HCT116 (cell line): ENCODE measurements around the gene ZNF592. TPM values are rescaled to one million over a fixed set of nuclear protein-coding genes. Genes with fewer than 3 reads are reported as not detected.

ENCODE experiments used
- ATAC-seq: fragments of 200-7000 bp; cut with Tn5 transposase; 2 replicates; pipeline ENCODE4 v1.9.1; 2020; ENCODE audit warnings: mild to moderate bottlenecking, moderate library complexity
- BruUV-seq: library from RNA; stranded (reverse); fragments of 400-500 nt; replicated peaks from 2 replicates; lab custom pipeline; 2021; lab: Mats Ljungman, UMichigan
- CTCF ChIA-PET: fragments of 300-600 bp; sonication (Branson Sonifier 250); formaldehyde crosslinking; loops from one replicate; lab custom pipeline; 2021; ENCODE audit warnings: antibody characterized with exemption; lab: Charles Lee
- POLR2A ChIA-PET: fragments of 300-600, 350-600 bp; sonication (Branson Sonifier 250); formaldehyde crosslinking; loops from one replicate; lab custom pipeline; 2021; ENCODE audit warnings: antibody characterized with exemption; lab: Charles Lee
- RAD21 ChIA-PET, 2 experiments: fragments of 300-600 bp; sonication (Branson Sonifier 250); formaldehyde crosslinking; loops; one replicate each; lab custom pipeline; 2023; ENCODE audit warnings: low total read pairs in 2 of 2; ENCODE audit not compliant: uncharacterized antibody in 2 of 2, unreplicated experiment in 2 of 2, low non-redundant PET in 1 of 2; lab: Charles Lee
- DNase-seq: peaks from one replicate; pipeline ENCODE4 v3.0.0-alpha.2; 2010; ENCODE audit warnings: low read depth, low spot score
- H2AFZ ChIP-seq: fragments of 200-600 bp; shearing (Covaris generic), sonication (generic); 2 replicates; pipeline ENCODE4 v1.6.1; 2017; ENCODE audit warnings: low read depth, mixed run types, mixed read lengths, antibody characterized with exemption, low read length; ENCODE audit not compliant: poor library complexity, severe bottlenecking
- H3K27ac ChIP-seq: 2 replicates; pipeline ENCODE4 v1.5.1; 2012; ENCODE audit warnings: low read depth, low read length
- H3K27me3 ChIP-seq: fragments of 200-600 bp; sonication (generic); 2 replicates; pipeline ENCODE4 v1.6.1; 2016; ENCODE audit warnings: mixed run types, low read length, mixed read lengths; ENCODE audit not compliant: insufficient read depth
- H3K36me3 ChIP-seq, 2 experiments: fragments of 200-500 bp in 1 of 2; fragments of 200-600 bp in 1 of 2; sonication (Bioruptor generic) in 1 of 2; sonication (generic) in 1 of 2; 2 replicates each; pipeline versions ENCODE4 v1.5.1 to v1.6.1; 2014 to 2016; ENCODE audit warnings: low read length in 2 of 2, inconsistent platforms in 1 of 2, mixed read lengths in 1 of 2, mixed run types in 1 of 2; ENCODE audit not compliant: insufficient read depth in 2 of 2, control insufficient read depth in 1 of 2
- H3K4me1 ChIP-seq, 2 experiments: fragments of 200-600 bp in 1 of 2; sonication (generic) in 1 of 2; 2 replicates each; pipeline versions ENCODE4 v1.5.1 to v1.6.1; 2012 to 2017; ENCODE audit warnings: low read length in 2 of 2, inconsistent platforms in 1 of 2, mild to moderate bottlenecking in 1 of 2, mixed read lengths in 1 of 2, mixed run types in 1 of 2, moderate library complexity in 1 of 2; ENCODE audit not compliant: insufficient read depth in 2 of 2, control insufficient read depth in 1 of 2
- H3K4me2 ChIP-seq: fragments of 200-600 bp; sonication (generic); 2 replicates; pipeline ENCODE4 v1.6.1; 2017; ENCODE audit warnings: mixed run types, low read length, mixed read lengths
- H3K4me3 ChIP-seq, 2 experiments: fragments of 200-600 bp in 1 of 2; sonication (generic) in 1 of 2; replicated peaks in 1 of 2; 2 replicates each; pipeline ENCODE4 v1.5.1; 2011 to 2016; ENCODE audit warnings: low read length in 2 of 2, control low read depth in 1 of 2, low read depth in 1 of 2, mild to moderate bottlenecking in 1 of 2, mixed read lengths in 1 of 2, mixed run types in 1 of 2
- H3K79me2 ChIP-seq: fragments of 200-600 bp; sonication (generic); 2 replicates; pipeline ENCODE4 v1.6.1; 2017; ENCODE audit warnings: mild to moderate bottlenecking, mixed run types, low read length, moderate library complexity, mixed read lengths; ENCODE audit not compliant: insufficient read depth
- H3K9ac ChIP-seq: fragments of 200-600 bp; sonication (generic); 2 replicates; pipeline ENCODE4 v1.6.1; 2016; ENCODE audit warnings: low read length, mixed read lengths
- H3K9me2 ChIP-seq: fragments of 200-600 bp; sonication (generic), shearing (Covaris generic); 2 replicates; pipeline ENCODE4 v1.6.1; 2017; ENCODE audit warnings: mixed run types, mild to moderate bottlenecking, moderate library complexity; ENCODE audit not compliant: insufficient read depth
- H3K9me3 ChIP-seq, 2 experiments: fragments of 200-500 bp in 1 of 2; fragments of 200-600 bp in 1 of 2; sonication (Bioruptor generic) in 1 of 2; sonication (generic) in 1 of 2; 2 replicates each; pipeline ENCODE4 v1.6.1; 2014 to 2017; ENCODE audit warnings: low read length in 2 of 2, mixed read lengths in 2 of 2, inconsistent platforms in 1 of 2, low read depth in 1 of 2, mild to moderate bottlenecking in 1 of 2, mixed run types in 1 of 2, moderate library complexity in 1 of 2; ENCODE audit not compliant: control insufficient read depth in 1 of 2, insufficient read depth in 1 of 2
- H4K20me1 ChIP-seq: fragments of 200-600 bp; sonication (generic), shearing (Covaris generic); 2 replicates; pipeline ENCODE4 v1.6.1; 2017; ENCODE audit warnings: mixed run types, mild to moderate bottlenecking, moderate library complexity; ENCODE audit not compliant: insufficient read depth
- ATF3 ChIP-seq: IDR thresholded peaks from 2 replicates; pipeline ENCODE4 v1.6.1; 2012
- CBX3 ChIP-seq: IDR thresholded peaks from 2 replicates; pipeline ENCODE4 v1.6.1; 2012; ENCODE audit warnings: low read depth
- CEBPB ChIP-seq: IDR thresholded peaks from 2 replicates; pipeline ENCODE4 v1.6.1; 2012; ENCODE audit warnings: low read depth
- EGR1 ChIP-seq: IDR thresholded peaks from 2 replicates; pipeline ENCODE4 v1.6.1; 2012; ENCODE audit warnings: low read depth
- EZH2 ChIP-seq: fragments of 200-600 bp; sonication (generic); IDR thresholded peaks from 2 replicates; pipeline ENCODE4 v1.6.1; 2017; ENCODE audit warnings: antibody characterized with exemption, mixed run types
- EZH2phosphoT487 ChIP-seq: fragments of 200-600 bp; IDR thresholded peaks from 2 replicates; pipeline ENCODE4 v1.6.1; 2018; ENCODE audit warnings: antibody characterized with exemption, borderline replicate concordance
- JUND ChIP-seq: IDR thresholded peaks from 2 replicates; pipeline ENCODE4 v1.6.1; 2012
- MAX ChIP-seq: IDR thresholded peaks from 2 replicates; pipeline ENCODE4 v1.6.1; 2012
- POLR2A ChIP-seq: IDR thresholded peaks from 2 replicates; pipeline ENCODE4 v1.7.0; 2011; ENCODE audit warnings: borderline replicate concordance; ENCODE audit not compliant: insufficient read depth, insufficient read length; ENCODE audit errors: extremely low read depth
- RAD21 ChIP-seq: IDR thresholded peaks from 2 replicates; pipeline ENCODE4 v1.6.1; 2012; ENCODE audit warnings: low read depth, mild to moderate bottlenecking
- SIN3A ChIP-seq: IDR thresholded peaks from 2 replicates; pipeline ENCODE4 v1.6.1; 2012; ENCODE audit warnings: low read depth
- SP1 ChIP-seq: IDR thresholded peaks from 2 replicates; pipeline ENCODE4 v1.6.1; 2012; ENCODE audit warnings: low read depth
- SRF ChIP-seq: IDR thresholded peaks from 2 replicates; pipeline ENCODE4 v1.6.1; 2012; ENCODE audit warnings: low read depth
- TCF7L2 ChIP-seq: IDR thresholded peaks from 2 replicates; pipeline ENCODE4 v1.7.0; 2011; ENCODE audit warnings: borderline replicate concordance, inconsistent platforms; ENCODE audit not compliant: insufficient read depth, insufficient read length; ENCODE audit errors: extremely low read depth
- YY1 ChIP-seq: IDR thresholded peaks from 2 replicates; pipeline ENCODE4 v1.6.1; 2011; ENCODE audit warnings: low read length, low read depth, moderate library complexity, mild to moderate bottlenecking; ENCODE audit not compliant: insufficient replicate concordance; ENCODE audit errors: extremely low read depth
- ZFX ChIP-seq: fragments of 450-650 bp; IDR thresholded peaks from 2 replicates; pipeline ENCODE4 v1.6.1; 2017
- ZNF274 ChIP-seq: fragments of 200-500 bp; sonication (Bioruptor generic); IDR thresholded peaks from 2 replicates; pipeline ENCODE4 v1.6.1; 2014; ENCODE audit warnings: mild to moderate bottlenecking, low read depth, low read length, inconsistent platforms
- intact Hi-C: fragments of 100-400 bp; cut with micrococcal nuclease; formaldehyde crosslinking; loops from 2 replicates; pipeline ENCODE4 v1.10.0; 2022
- total RNA-seq: library from RNA; stranded (reverse); gene quantifications from one replicate; pipeline ENCODE4 v1.2.1, GENCODE V29; 2021; ENCODE audit not compliant: unreplicated experiment
- TF ChIP-seq, protein P1 (sequence below): IDR thresholded peaks from 2 replicates; pipeline ENCODE4 v1.6.1; 2011; ENCODE audit warnings: mild to moderate bottlenecking, low read length, moderate library complexity; ENCODE audit not compliant: insufficient replicate concordance; ENCODE audit errors: extremely low read depth
- TF ChIP-seq, protein P2 (sequence below): IDR thresholded peaks from 2 replicates; pipeline ENCODE4 v1.6.1; 2012; ENCODE audit warnings: low read depth

Gene ZNF592
- total RNA-seq, 1 experiment from 2014 or later, result 26.4 TPM

- no peaks in the 10 kb centered on the region for H3K36me3 ChIP-seq
- no TSS peak for BruUV-seq
- no peak overlapping the region for H3K4me3 ChIP-seq
- ChIA-PET POLR2A (no interaction called here), CTCF (interaction anchor here (1.6 kb wide), 1 partner anchor 181 kb away, joined by 4 read pairs; no protein-coding TSS in a partner anchor), RAD21 (interaction anchor here in 1 of 2 experiments (0.5 kb wide), 1 partner anchor 237 kb away, joined by 3 read pairs; no protein-coding TSS in a partner anchor)
- no peaks in the 10 kb centered on the region for H4K20me1 ChIP-seq
- H3K27ac ChIP-seq, result no peak overlapping the region
- DNase-seq (no peak), ATAC-seq (no peak)
- no peak overlapping the region for H3K4me2 ChIP-seq
- H3K27me3 ChIP-seq, result no peaks in the 10 kb centered on the region
- H3K79me2 ChIP-seq, result no peaks in the 10 kb centered on the region
- H3K9me2 ChIP-seq, result no peaks in the 10 kb centered on the region
- peaks cover 0 to 13% of the 10 kb centered on the region in 2 experiments; a peak in 3 of 4 replicates for H3K4me1 ChIP-seq
- no peak overlapping the region for H2AFZ ChIP-seq
- H3K9ac ChIP-seq, result no peak overlapping the region
- intact Hi-C loops, result loop anchor here (10.0 kb wide), 1 partner anchor 230 kb away; no protein-coding TSS in a partner anchor
- no peaks in the 10 kb centered on the region for H3K9me3 ChIP-seq
- TF ChIP-seq, protein P1, sequence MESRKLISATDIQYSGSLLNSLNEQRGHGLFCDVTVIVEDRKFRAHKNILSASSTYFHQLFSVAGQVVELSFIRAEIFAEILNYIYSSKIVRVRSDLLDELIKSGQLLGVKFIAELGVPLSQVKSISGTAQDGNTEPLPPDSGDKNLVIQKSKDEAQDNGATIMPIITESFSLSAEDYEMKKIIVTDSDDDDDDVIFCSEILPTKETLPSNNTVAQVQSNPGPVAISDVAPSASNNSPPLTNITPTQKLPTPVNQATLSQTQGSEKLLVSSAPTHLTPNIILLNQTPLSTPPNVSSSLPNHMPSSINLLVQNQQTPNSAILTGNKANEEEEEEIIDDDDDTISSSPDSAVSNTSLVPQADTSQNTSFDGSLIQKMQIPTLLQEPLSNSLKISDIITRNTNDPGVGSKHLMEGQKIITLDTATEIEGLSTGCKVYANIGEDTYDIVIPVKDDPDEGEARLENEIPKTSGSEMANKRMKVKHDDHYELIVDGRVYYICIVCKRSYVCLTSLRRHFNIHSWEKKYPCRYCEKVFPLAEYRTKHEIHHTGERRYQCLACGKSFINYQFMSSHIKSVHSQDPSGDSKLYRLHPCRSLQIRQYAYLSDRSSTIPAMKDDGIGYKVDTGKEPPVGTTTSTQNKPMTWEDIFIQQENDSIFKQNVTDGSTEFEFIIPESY, result no peak
- TF ChIP-seq YY1, result no peak
- no peak for TF ChIP-seq MAX
- no peak for TF ChIP-seq SRF
- no peak for TF ChIP-seq SP1
- no peak for TF ChIP-seq SIN3A
- TF ChIP-seq JUND, result no peak
- no peak for TF ChIP-seq CEBPB
- TF ChIP-seq RAD21, result no peak
- TF ChIP-seq ZFX, result no peak
- no peak for TF ChIP-seq ATF3
- TF ChIP-seq EGR1, result no peak
- no peak for TF ChIP-seq EZH2
- TF ChIP-seq, protein P2, sequence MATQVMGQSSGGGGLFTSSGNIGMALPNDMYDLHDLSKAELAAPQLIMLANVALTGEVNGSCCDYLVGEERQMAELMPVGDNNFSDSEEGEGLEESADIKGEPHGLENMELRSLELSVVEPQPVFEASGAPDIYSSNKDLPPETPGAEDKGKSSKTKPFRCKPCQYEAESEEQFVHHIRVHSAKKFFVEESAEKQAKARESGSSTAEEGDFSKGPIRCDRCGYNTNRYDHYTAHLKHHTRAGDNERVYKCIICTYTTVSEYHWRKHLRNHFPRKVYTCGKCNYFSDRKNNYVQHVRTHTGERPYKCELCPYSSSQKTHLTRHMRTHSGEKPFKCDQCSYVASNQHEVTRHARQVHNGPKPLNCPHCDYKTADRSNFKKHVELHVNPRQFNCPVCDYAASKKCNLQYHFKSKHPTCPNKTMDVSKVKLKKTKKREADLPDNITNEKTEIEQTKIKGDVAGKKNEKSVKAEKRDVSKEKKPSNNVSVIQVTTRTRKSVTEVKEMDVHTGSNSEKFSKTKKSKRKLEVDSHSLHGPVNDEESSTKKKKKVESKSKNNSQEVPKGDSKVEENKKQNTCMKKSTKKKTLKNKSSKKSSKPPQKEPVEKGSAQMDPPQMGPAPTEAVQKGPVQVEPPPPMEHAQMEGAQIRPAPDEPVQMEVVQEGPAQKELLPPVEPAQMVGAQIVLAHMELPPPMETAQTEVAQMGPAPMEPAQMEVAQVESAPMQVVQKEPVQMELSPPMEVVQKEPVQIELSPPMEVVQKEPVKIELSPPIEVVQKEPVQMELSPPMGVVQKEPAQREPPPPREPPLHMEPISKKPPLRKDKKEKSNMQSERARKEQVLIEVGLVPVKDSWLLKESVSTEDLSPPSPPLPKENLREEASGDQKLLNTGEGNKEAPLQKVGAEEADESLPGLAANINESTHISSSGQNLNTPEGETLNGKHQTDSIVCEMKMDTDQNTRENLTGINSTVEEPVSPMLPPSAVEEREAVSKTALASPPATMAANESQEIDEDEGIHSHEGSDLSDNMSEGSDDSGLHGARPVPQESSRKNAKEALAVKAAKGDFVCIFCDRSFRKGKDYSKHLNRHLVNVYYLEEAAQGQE, result no peak
- no peak for TF ChIP-seq TCF7L2
- TF ChIP-seq POLR2A, result no peak
- TF ChIP-seq ZNF274, result no peak
- no peak for TF ChIP-seq EZH2phosphoT487
- TF ChIP-seq CBX3, result no peak
Measured at GRCh38 chr15:84824260-84825007, 76.0 kb downstream of the ZNF592 start.
